RWPE1 (cell line): Measurements from ENCODE around the gene ZNF107.

Experiments used
- CTCF ChIA-PET: fragments of 350-600 bp; sonication (Branson Sonifier 250); formaldehyde crosslinking; extraction: SDS; loops from one replicate; lab custom pipeline; 2021; lab: Yijun Ruan, JAX
- POLR2A ChIA-PET: fragments of 400-600 bp; formaldehyde crosslinking; extraction: SDS; loops from one replicate; lab custom pipeline; 2020; ENCODE audit warnings: antibody characterized with exemption; ENCODE audit not compliant: low non-redundant PET; lab: Yijun Ruan, JAX
- DNase-seq: peaks from one replicate; pipeline ENCODE4 v3.0.0; 2012; ENCODE audit warnings: low spot score
- H3K27ac ChIP-seq: fragments of 450-650 bp; 2 replicates; pipeline ENCODE4 v1.5.1; 2017
- CTCF ChIP-seq: fragments of 450-650 bp; conservative IDR thresholded peaks from 2 replicates; pipeline ENCODE4 v1.5.1; 2017; ENCODE audit warnings: low read depth, mild to moderate bottlenecking

Gene ZNF107

GRCh38 chr7:64665980-64666662 is at the start of gene ZNF107:
TSS of gene ZNF107 (plus strand) at chr7:64666133. CDS start at chr7:64666283, 150 bp downstream.
- POLR2A ChIA-PET = no interaction called here
- TF ChIP-seq CTCF = no peak
- CTCF ChIA-PET = interaction anchor here (0.7 kb wide), 1 partner anchor 12 kb away, joined by 3 read pairs; no protein-coding TSS in a partner anchor
- DNase-seq = peak; percentile 96
- peak within 1 kb of the TSS; percentile 86 for H3K27ac ChIP-seq

GRCh38 chr7:64618785-64619456 is 47.0 kb upstream of the ZNF107 start:
- peak; percentile 17 for DNase-seq
- CTCF ChIA-PET = no interaction called here
- H3K27ac ChIP-seq = no peak overlapping the region
- POLR2A ChIA-PET = no interaction called here
- no peak; the same call in 1 of the 2 replicates for TF ChIP-seq CTCF

- no peak overlapping the region for H3K27ac ChIP-seq
- POLR2A ChIA-PET = no interaction called here
- CTCF ChIA-PET = no interaction called here
- TF ChIP-seq CTCF = no peak
- DNase-seq = no peak
These were observed 46.2 kb upstream of the ZNF107 start for GRCh38 chr7:64619705-64620104.

GRCh38 chr7:64621656-64622055 is 44.3 kb upstream of the ZNF107 start:
- no peak overlapping the region for H3K27ac ChIP-seq
- DNase-seq = no peak
- ChIA-PET POLR2A (no interaction called here), CTCF (interaction anchor here (1.3 kb wide), 1 partner anchor 8 kb away, joined by 3 read pairs; no protein-coding TSS in a partner anchor)
- TF ChIP-seq CTCF = no peak

- POLR2A ChIA-PET = no interaction called here
These were observed 40.5 kb upstream of the ZNF107 start for GRCh38 chr7:64625114-64626082.

More at GRCh38 chr7:64625114-64626082, 40.5 kb upstream of the ZNF107 start:
- DNase-seq = peak; percentile 23
- H3K27ac ChIP-seq = no peak overlapping the region
- CTCF ChIA-PET = interaction anchor here (0.6 to 0.7 kb wide), 3 partner anchors 30 to 1911 kb away, joined by 3 to 6 read pairs (median 4); no protein-coding TSS in a partner anchor
- TF ChIP-seq CTCF = peak; percentile 61
